ENCODE data around the gene NAPEPLD. TPM values are rescaled to one million over a fixed set of nuclear protein-coding genes. Genes with fewer than 3 reads are reported as not detected.

NAPEPLD gene
- total and polyA plus RNA-seq, 9 donors: 7.5 to 27.9 (median 20.6) TPM

DNA sequence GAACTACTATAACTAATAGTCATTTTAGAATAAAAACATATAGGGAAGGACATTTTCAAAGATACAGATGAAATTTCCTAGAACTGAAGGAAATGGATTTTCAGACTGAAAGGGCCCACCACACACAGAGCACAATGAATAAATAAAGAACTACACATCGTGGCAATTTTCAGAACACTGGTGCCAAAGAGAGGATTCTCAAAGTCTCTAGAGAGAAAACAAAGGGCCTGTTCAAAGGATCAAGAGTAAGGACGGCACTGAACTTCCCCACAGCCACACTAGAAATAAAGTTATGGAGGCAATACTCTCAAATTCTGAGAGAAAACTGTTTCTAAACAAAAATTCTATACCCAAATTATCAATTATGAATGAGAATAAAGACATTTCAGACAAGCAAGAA, 21.9 kb downstream of the NAPEPLD start:
- TF ChIP-seq POLR2A (IDR thresholded peaks at IDR 0.05) (no peak), EP300 (IDR thresholded peaks at IDR 0.05) (no peak)
- TF ChIP-seq, protein P1, sequence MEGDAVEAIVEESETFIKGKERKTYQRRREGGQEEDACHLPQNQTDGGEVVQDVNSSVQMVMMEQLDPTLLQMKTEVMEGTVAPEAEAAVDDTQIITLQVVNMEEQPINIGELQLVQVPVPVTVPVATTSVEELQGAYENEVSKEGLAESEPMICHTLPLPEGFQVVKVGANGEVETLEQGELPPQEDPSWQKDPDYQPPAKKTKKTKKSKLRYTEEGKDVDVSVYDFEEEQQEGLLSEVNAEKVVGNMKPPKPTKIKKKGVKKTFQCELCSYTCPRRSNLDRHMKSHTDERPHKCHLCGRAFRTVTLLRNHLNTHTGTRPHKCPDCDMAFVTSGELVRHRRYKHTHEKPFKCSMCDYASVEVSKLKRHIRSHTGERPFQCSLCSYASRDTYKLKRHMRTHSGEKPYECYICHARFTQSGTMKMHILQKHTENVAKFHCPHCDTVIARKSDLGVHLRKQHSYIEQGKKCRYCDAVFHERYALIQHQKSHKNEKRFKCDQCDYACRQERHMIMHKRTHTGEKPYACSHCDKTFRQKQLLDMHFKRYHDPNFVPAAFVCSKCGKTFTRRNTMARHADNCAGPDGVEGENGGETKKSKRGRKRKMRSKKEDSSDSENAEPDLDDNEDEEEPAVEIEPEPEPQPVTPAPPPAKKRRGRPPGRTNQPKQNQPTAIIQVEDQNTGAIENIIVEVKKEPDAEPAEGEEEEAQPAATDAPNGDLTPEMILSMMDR (IDR thresholded peaks at IDR 0.05): no peak
- H3K4me1 ChIP-seq (ENCODE audit: insufficient read depth): peaks cover 1% of the 10 kb centered on the region
- H3K9me3 ChIP-seq: no peaks in the 10 kb centered on the region
- DNase-seq: no peak
- H3K4me3 ChIP-seq: no peak overlapping the region
- no peaks in the 10 kb centered on the region for H3K27me3 ChIP-seq
- no peak overlapping the region for H3K27ac ChIP-seq
- no peaks in the 10 kb centered on the region for H3K36me3 ChIP-seq
- intact Hi-C loops (cut with DNase I): no loop called here
- WGBS, 3 donors: 85 to 88% (median 88%) methylated on average over 2 of the region's 2 CpGs

DNA sequence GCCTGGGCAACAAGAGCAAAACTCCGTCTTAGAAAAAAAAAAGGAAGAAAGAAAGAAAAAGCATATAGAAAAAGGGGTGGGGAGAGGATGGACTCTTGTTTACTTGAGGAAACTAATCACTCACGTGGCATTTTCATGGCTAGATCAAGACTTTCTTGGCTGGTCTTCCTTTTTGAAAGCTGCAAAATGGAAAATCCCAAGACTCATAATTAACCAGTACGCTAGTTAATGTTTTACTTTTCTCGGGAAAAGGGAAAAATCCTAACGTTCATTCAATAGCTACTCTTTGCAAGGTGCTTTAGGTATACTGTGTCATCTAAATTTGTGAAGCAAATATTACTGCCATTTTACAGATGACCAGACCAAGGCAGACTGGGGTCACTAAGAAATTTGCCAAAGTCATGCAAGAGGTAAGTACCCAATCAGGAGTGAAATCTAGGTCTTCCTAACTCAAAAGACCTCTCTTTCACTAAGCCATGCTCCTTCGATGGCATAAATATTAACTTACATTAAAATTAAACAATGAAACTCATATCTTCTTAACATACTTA, 24.4 kb downstream of the NAPEPLD start:
- H3K4me1 ChIP-seq (ENCODE audit: insufficient read depth): no peaks in the 10 kb centered on the region
- TF ChIP-seq EP300 (IDR thresholded peaks at IDR 0.05) (no peak), POLR2A (IDR thresholded peaks at IDR 0.05) (no peak)
- TF ChIP-seq, protein P1 (IDR thresholded peaks at IDR 0.05): no peak
- 79 to 81% (median 80%) methylated on average over 6 of the region's 6 CpGs for WGBS, 3 donors
- H3K27me3 ChIP-seq: no peaks in the 10 kb centered on the region
- H3K27ac ChIP-seq: no peak overlapping the region
- no peaks in the 10 kb centered on the region for H3K9me3 ChIP-seq
- no peak for DNase-seq
- no peaks in the 10 kb centered on the region for H3K36me3 ChIP-seq
- intact Hi-C loops (cut with DNase I): no loop called here
- H3K4me3 ChIP-seq: no peak overlapping the region

DNA sequence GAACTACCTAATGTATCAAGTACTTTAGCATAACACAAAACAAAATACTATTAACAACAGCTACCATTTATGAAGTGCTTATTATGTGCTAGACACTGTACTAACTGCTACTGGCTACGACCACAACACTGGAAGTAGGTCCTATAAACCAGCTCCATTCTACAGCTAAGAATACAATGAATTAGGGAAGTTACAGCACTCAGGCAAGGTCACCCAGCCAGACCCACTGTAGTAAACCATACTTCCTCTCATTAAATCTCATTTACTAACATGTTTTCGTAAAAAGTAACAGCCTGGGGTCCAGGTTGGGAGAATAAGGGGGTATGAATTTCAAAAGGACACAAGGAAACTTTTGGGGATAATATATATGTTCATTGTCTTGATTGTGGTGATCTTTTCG, 25.4 kb downstream of the NAPEPLD start:
- H3K9me3 ChIP-seq: no peaks in the 10 kb centered on the region
- H3K27me3 ChIP-seq: no peaks in the 10 kb centered on the region
- H3K4me1 ChIP-seq (ENCODE audit: insufficient read depth): no peaks in the 10 kb centered on the region
- TF ChIP-seq POLR2A (IDR thresholded peaks at IDR 0.05) (no peak), EP300 (IDR thresholded peaks at IDR 0.05) (no peak)
- TF ChIP-seq, protein P1 (IDR thresholded peaks at IDR 0.05): no peak
- 64 to 67% (median 65%) methylated on average over 3 of the region's 3 CpGs for WGBS, 3 donors
- intact Hi-C loops (cut with DNase I): no loop called here
- H3K36me3 ChIP-seq: no peaks in the 10 kb centered on the region
- DNase-seq: no peak
- no peak overlapping the region for H3K27ac ChIP-seq
- no peak overlapping the region for H3K4me3 ChIP-seq

DNA sequence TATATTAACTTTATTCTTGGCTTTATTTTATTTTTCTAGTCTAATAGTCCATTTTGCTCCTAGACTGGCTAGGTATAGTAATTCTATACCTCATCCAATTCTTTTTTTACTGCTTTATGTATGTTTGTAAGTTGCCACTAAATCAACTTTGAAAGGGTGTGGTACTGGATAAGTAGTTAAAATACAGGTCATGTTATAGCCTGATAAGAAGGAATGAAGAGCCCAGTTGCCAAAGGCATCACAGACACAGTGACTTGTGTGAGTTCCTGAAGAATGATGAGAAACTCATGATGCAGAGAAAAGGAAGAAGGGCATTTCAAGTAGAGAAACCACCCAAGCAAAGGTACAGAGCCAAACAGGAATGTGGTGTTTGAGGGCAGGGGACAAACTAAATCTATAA, 27.3 kb downstream of the NAPEPLD start:
- Histone ChIP-seq H3K27ac (no peak overlapping the region), H3K27me3 (no peaks in the 10 kb centered on the region), H3K4me1 (ENCODE audit: insufficient read depth) (peaks cover 3% of the 10 kb centered on the region), H3K36me3 (no peaks in the 10 kb centered on the region), H3K9me3 (no peaks in the 10 kb centered on the region), H3K4me3 (no peak overlapping the region)
- intact Hi-C loops (cut with DNase I): no loop called here
- no peak for TF ChIP-seq EP300 (IDR thresholded peaks at IDR 0.05)
- TF ChIP-seq, protein P1 (IDR thresholded peaks at IDR 0.05): no peak
- TF ChIP-seq POLR2A (IDR thresholded peaks at IDR 0.05): no peak
- DNase-seq: no peak
